Fibroblast of skin of right quadriceps (primary cell): Measurements from ENCODE around the gene SLC44A1.

Source experiments
- DNase-seq: peaks from one replicate; pipeline ENCODE4 v3.0.0-alpha.2; 2013

SLC44A1 gene

GRCh38 chr9:105438141-105438806 is 193.8 kb downstream of the SLC44A1 start:
- DNase-seq = peak; percentile 48

DNA sequence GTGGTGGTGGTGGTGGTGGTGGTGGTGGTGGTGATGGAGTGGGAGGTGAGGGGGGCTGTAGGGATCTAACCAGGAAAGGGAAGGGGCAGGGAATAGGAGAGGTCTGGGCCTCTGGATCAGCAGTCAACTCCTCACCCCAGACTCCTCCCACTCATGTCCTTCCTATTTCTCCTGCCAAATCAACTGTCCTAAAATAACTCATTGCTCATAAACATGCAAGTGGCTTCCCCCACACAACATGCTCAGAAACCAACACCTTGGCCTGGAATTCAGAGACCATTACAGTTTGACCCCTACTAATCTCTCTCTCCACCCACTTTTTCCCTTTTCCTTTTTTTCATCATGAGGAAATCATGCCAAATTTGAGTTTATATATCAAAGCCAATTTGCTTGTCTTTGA is 195.0 kb downstream of the SLC44A1 start:
- DNase-seq = no peak

DNA sequence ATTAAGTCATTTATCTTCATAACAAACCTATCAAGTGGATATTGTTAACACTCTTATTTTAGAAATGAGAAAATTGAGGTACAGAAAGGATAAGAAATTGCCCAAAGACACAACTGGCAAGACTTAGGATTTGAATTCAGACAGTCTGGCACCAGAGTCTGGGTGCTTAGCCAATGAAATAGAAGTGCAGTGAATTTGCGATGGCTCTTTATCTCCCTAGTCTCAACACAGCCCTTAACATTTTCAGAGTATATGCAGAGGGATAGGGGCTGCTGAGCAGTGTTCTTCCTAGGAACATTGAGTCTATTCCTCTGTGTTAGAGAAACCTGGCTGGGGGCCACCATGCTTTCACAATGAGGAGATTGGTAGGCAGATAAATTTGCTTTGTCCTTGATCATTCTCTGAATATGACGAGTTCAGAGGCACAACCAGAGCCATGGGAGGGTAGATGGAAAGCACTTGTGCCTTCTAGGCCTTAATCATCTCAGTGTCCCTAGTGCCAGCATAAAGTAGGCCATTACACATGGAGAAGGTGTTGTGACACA is 197.2 kb downstream of the SLC44A1 start:
- DNase-seq = no peak

- no peak for DNase-seq
Observed at GRCh38 chr9:105443121-105443520, 198.7 kb downstream of the SLC44A1 start.

- DNase-seq = peak; percentile 78
Observed at GRCh38 chr9:105444130-105444529, 199.7 kb downstream of the SLC44A1 start.

GRCh38 chr9:105445203-105445881 is 200.9 kb downstream of the SLC44A1 start:
- no peak for DNase-seq

GRCh38 chr9:105447386-105447813 is 202.9 kb downstream of the SLC44A1 start:
- DNase-seq = no peak

DNA sequence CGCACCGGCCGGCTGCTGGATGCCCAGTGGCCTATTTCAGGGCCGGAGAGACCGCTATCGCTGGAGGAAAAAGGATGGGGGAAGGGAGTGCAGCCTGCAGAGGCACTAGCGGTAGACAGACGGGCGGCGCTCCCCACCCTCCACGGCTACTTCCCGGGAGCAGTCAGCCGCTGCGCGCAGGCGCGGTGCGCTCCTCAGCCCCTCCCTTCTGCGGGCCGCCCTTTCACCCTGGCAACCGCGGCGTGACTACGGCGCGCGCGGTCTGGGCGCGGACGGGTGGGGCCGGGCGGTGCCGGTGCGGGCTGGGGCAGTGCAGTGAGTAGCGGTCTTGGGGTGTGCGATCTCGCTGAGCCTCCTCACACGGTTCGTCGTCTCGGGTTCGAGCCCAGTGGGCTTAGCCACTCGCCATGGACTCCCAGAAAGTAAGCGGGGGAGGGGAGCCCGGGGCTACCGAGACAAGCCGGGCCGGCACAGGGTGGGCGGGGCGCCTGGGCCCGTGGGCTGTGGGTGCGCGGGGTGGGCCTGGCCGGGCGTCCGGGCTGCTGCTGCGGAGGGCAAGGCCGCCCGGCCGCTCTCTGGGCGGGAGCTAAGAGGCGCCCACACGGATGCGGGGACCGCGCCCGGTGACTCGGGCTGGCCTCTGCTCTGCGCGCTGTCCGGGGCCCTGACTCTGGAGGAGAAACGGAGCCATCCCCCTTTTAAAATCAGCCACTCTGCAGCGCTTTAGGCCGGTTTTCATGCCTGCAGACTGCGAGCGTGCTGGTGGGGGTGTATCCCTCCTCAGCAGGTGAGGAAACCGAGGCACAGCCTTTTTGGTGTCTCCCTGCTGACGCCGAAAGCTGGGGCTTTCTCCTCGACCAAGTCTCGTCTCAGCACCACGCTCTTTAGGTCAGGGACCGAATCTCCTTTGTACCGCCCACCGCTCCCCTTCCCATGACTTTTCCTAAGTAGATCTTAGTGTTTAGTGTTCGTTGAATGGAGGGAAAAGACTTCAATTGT is 203.7 kb downstream of the SLC44A1 start, which contains the start of gene FSD1L:
Gene FSD1L, plus strand, starts transcription at position 221 of the 999 bp plus-strand sequence. Its CDS starts 187 bp downstream, at position 408.
- DNase-seq = peak; percentile 87

DNA sequence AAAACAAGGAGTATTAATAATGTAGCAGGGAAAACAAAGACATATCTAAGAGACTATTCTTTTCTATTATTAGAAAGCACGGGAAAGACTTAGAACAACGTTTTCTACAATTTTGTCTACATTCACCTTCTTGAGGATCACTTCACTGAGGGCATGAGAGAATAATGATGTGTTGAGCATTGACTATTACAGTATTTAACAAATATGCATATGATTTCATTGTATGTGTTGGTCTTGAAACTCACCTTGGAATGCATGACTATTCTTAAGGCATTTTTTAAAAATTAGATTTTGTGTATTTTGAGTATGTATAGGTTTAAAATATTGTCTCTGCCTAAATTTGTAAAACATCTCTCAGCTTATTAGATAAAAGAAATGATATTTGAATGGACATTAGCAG is 204.6 kb downstream of the SLC44A1 start:
- DNase-seq = peak; percentile 21

- DNase-seq = no peak
Observed at GRCh38 chr9:105452185-105452584, 207.7 kb downstream of the SLC44A1 start.

- DNase-seq = peak; percentile 30
Observed at GRCh38 chr9:105455836-105456475, 211.5 kb downstream of the SLC44A1 start.

- DNase-seq = no peak
Observed at GRCh38 chr9:105457560-105458294, 213.3 kb downstream of the SLC44A1 start.

DNA sequence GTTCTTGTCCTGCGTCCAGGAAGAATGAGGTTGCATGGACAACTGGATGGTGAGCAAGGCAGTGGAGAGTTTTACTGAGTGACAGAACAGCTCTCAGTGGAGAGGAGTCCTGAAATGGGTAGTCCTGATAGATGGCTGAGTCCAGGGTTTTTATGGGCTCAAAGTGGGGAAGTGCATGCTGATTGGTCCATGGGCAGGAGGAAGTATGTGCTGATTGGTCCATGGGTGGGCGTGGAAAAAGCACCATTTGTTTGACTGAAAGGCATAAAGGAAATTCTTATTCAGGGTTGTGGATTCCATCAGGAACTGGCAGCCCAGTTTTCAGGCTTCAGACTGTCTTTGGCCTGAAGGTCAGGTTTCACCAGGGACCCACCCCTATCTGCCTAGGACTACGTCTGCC is 214.0 kb downstream of the SLC44A1 start:
- no peak for DNase-seq

GRCh38 chr9:105459336-105459735 is 214.9 kb downstream of the SLC44A1 start:
- DNase-seq = no peak

- peak; percentile 35 for DNase-seq
Observed at GRCh38 chr9:105466898-105467455, 222.5 kb downstream of the SLC44A1 start.

DNA sequence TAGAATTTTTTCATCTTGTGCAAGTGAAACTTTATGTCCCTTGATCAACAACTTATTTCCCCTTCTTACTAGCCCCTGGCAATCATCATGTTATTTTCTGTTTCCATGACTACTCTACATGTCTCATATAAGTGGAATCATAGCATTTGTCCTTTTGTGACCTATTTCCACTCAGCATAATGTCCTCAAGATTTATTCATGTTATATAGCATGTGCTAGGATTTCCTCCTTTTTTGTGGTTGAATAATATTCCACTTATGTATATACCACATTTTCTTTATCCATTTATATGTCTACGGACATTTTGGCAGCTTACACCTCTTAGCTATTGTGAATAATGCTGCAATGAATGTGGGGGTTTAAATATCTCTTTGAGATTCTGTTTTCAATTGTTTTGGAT is 224.4 kb downstream of the SLC44A1 start:
- DNase-seq = no peak

DNA sequence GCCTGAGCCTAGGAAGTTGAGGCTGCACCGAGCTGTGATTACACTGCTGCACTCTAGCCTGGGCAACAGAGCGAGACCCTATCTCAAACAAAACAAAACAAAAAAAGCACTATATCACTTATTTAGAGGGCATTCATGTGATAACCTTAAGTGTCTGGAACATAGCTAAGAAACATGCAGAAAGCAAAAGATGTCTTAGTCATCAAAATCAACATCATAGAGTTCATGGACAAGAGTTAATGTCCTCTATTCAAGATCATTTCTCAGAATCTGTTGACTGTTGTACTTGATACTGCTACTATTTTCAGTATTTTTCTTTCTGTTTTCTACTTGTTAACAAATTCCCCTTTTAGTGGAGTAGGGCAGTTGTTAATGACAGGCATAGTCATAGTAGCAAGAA is 228.8 kb downstream of the SLC44A1 start:
- no peak for DNase-seq

- DNase-seq = peak; percentile 66
Observed at GRCh38 chr9:105475302-105475701, 230.9 kb downstream of the SLC44A1 start.

GRCh38 chr9:105479846-105480245 is 235.4 kb downstream of the SLC44A1 start:
- no peak for DNase-seq

- DNase-seq = no peak
Observed at GRCh38 chr9:105483618-105484017, 239.2 kb downstream of the SLC44A1 start.

GRCh38 chr9:105484226-105484625 is 239.8 kb downstream of the SLC44A1 start:
- DNase-seq = no peak
